Bronchial epithelial cell (primary cell): ENCODE measurements around the gene SLIT3. TPM values are rescaled to one million over a fixed set of nuclear protein-coding genes. Genes with fewer than 3 reads are reported as not detected.

Experiments used
- DNase-seq: peaks from one replicate; pipeline ENCODE4 v3.0.0-alpha.2; 2010; ENCODE audit warnings: low read depth
- FAIRE-seq: peaks from 2 replicates; lab custom pipeline; 2011; peaks lifted over from hg19 to GRCh38; lab: Jason Lieb, UNC
- H3K27me3 ChIP-seq: 2 replicates; pipeline ENCODE4 v1.5.1; 2011; ENCODE audit warnings: low read length; ENCODE audit not compliant: control insufficient read depth, insufficient read depth
- H3K36me3 ChIP-seq: 2 replicates; pipeline ENCODE4 v1.5.1; 2011; ENCODE audit warnings: low read length; ENCODE audit not compliant: control insufficient read depth, insufficient read depth
- H3K4me3 ChIP-seq: 2 replicates; pipeline ENCODE4 v1.5.1; 2011; ENCODE audit warnings: mild to moderate bottlenecking, low read depth, low read length, control low read depth
- CTCF ChIP-seq: IDR thresholded peaks from 2 replicates; pipeline ENCODE4 v1.5.1; 2011; ENCODE audit warnings: mild to moderate bottlenecking, moderate library complexity, low read length, control low read depth, inconsistent platforms; ENCODE audit not compliant: insufficient read depth, severe bottlenecking
- total RNA-seq: library from RNA; depleted of rRNA; stranded (reverse); fragments of >200 nt; gene quantifications from 2 replicates; pipeline ENCODE4 v1.2.1, GENCODE V29; 2014

SLIT3 gene
- total RNA-seq, 1 donor from 2014 or later = 0.79 TPM

- no peak for DNase-seq
- no peaks in the 10 kb centered on the region for H3K36me3 ChIP-seq
- FAIRE-seq = no peak
- no peaks in the 10 kb centered on the region for H3K27me3 ChIP-seq
- no peak for TF ChIP-seq CTCF
- H3K4me3 ChIP-seq = no peak overlapping the region
Observed at GRCh38 chr5:169050636-169051035, 250.3 kb downstream of the SLIT3 start.

- Histone ChIP-seq H3K4me3 (no peak overlapping the region), H3K36me3 (no peaks in the 10 kb centered on the region), H3K27me3 (no peaks in the 10 kb centered on the region)
- FAIRE-seq = no peak
- DNase-seq = peak; percentile 46
- TF ChIP-seq CTCF = no peak
Observed at GRCh38 chr5:169050146-169050571, 250.8 kb downstream of the SLIT3 start.

- H3K27me3 ChIP-seq = no peaks in the 10 kb centered on the region
- FAIRE-seq (no peak), DNase-seq (no peak)
- no peak overlapping the region for H3K4me3 ChIP-seq
- TF ChIP-seq CTCF = no peak
- no peaks in the 10 kb centered on the region for H3K36me3 ChIP-seq
Observed at GRCh38 chr5:169049712-169050111, 251.2 kb downstream of the SLIT3 start.

GRCh38 chr5:169048181-169049125, 252.5 kb downstream of the SLIT3 start:
- Histone ChIP-seq H3K36me3 (no peaks in the 10 kb centered on the region), H3K27me3 (no peaks in the 10 kb centered on the region), H3K4me3 (no peak overlapping the region)
- DNase-seq (no peak), FAIRE-seq (no peak)
- TF ChIP-seq CTCF = no peak

GRCh38 chr5:169044962-169045361, 256.0 kb downstream of the SLIT3 start:
- H3K27me3 ChIP-seq = no peaks in the 10 kb centered on the region
- no peak overlapping the region for H3K4me3 ChIP-seq
- no peak for TF ChIP-seq CTCF
- DNase-seq = no peak
- H3K36me3 ChIP-seq = no peaks in the 10 kb centered on the region
- no peak for FAIRE-seq

GRCh38 chr5:169041180-169041579, 259.8 kb downstream of the SLIT3 start:
- DNase-seq (no peak), FAIRE-seq (no peak)
- TF ChIP-seq CTCF = no peak

More at GRCh38 chr5:169041180-169041579, 259.8 kb downstream of the SLIT3 start:
- H3K27me3 ChIP-seq = peaks cover 2% of the 10 kb centered on the region
- no peak overlapping the region for H3K4me3 ChIP-seq
- no peaks in the 10 kb centered on the region for H3K36me3 ChIP-seq
